ENCODE measurements around the gene ABCC4.
"Not testable (repeated sequence)": the region's sequence is repeated elsewhere in the genome, so short reads cannot be mapped to it uniquely, and the experiment has no call there.

ABCC4 gene

GRCh38 chr13:95195146-95195545 lies 106.1 kb downstream of the ABCC4 start:
- DNase-seq: no peak

- DNase-seq: no peak
Measured at GRCh38 chr13:95193509-95194230, 107.6 kb downstream of the ABCC4 start.

GRCh38 chr13:95192998-95193397 lies 108.3 kb downstream of the ABCC4 start:
- DNase-seq: no peak

- not testable (repeated sequence) for DNase-seq
Measured at GRCh38 chr13:95192564-95192945, 108.7 kb downstream of the ABCC4 start.

GRCh38 chr13:95191821-95192563 lies 109.3 kb downstream of the ABCC4 start:
- DNase-seq: peak; percentile 66

GRCh38 chr13:95188128-95188527 lies 113.1 kb downstream of the ABCC4 start:
- no peak for DNase-seq

- no peak for DNase-seq
Measured at GRCh38 chr13:95185851-95186250, 115.4 kb downstream of the ABCC4 start.

- DNase-seq: no peak
Measured at GRCh38 chr13:95185311-95185710, 115.9 kb downstream of the ABCC4 start.

GRCh38 chr13:95184317-95184716 lies 116.9 kb downstream of the ABCC4 start:
- no peak for DNase-seq

GRCh38 chr13:95182570-95183265 lies 118.5 kb downstream of the ABCC4 start:
- DNase-seq: no peak

- no peak for DNase-seq
Measured at GRCh38 chr13:95181586-95181985, 119.7 kb downstream of the ABCC4 start.

- DNase-seq: no peak
Measured at GRCh38 chr13:95180513-95181245, 120.6 kb downstream of the ABCC4 start.

GRCh38 chr13:95176611-95177259 lies 124.5 kb downstream of the ABCC4 start:
- DNase-seq: no peak

- DNase-seq: no peak
Measured at GRCh38 chr13:95174517-95174916, 126.7 kb downstream of the ABCC4 start.

GRCh38 chr13:95168191-95168590 lies 133.1 kb downstream of the ABCC4 start:
- no peak for DNase-seq

- DNase-seq: not testable (repeated sequence)
Measured at GRCh38 chr13:95167003-95167402, 134.2 kb downstream of the ABCC4 start.

GRCh38 chr13:95164830-95165229 lies 136.4 kb downstream of the ABCC4 start:
- DNase-seq: no peak

- DNase-seq: no peak
Measured at GRCh38 chr13:95160112-95160906, 140.9 kb downstream of the ABCC4 start.

GRCh38 chr13:95159458-95159857 lies 141.8 kb downstream of the ABCC4 start:
- no peak for DNase-seq

- DNase-seq: peak; percentile 18
Measured at GRCh38 chr13:95156208-95156607, 145.0 kb downstream of the ABCC4 start.

GRCh38 chr13:95155504-95155903 lies 145.7 kb downstream of the ABCC4 start:
- DNase-seq: no peak

All from fibroblast of skin of back (primary cell).